Gastroesophageal sphincter (tissue), 4 donors: ENCODE results near the gene VOPP1. TPM values are rescaled to one million over a fixed set of nuclear protein-coding genes. Genes with fewer than 3 reads are reported as not detected.

Experiments used
- ATAC-seq: fragments of 150-250 bp; one replicate; pipeline ENCODE4 v1.9.1; 2016; ENCODE audit warnings: mild to moderate bottlenecking, moderate library complexity
- H3K27ac ChIP-seq, 4 donors: fragments of 200-600 bp; sonication (generic) in 3 of 4; 1 replicate in 3 of 4; 2 replicates in 1 of 4; pipeline ENCODE4 v1.5.1; 2016 to 2019
- H3K27me3 ChIP-seq: fragments of 200-600 bp; sonication (generic); one replicate; pipeline ENCODE4 v1.5.1; 2019
- H3K36me3 ChIP-seq, 2 donors: fragments of 200-600 bp; sonication (generic); one replicate each; pipeline ENCODE4 v1.5.1; 2019; ENCODE audit warnings: control low read depth in 1 of 2
- H3K4me1 ChIP-seq, 3 donors: fragments of 200-600 bp; sonication (generic); 1 replicate in 2 of 3; 2 replicates in 1 of 3; pipeline ENCODE4 v1.5.1; 2016 to 2019; ENCODE audit warnings: control low read depth in 2 of 3
- H3K4me3 ChIP-seq, 2 donors: fragments of 200-600 bp; sonication (generic); one replicate each; pipeline ENCODE4 v1.5.1; 2019; ENCODE audit warnings: mild to moderate bottlenecking in 1 of 2, moderate library complexity in 1 of 2
- H3K9me3 ChIP-seq, 3 donors: fragments of 200-600 bp; sonication (generic); one replicate each; pipeline ENCODE4 v1.5.1; 2017 to 2019; ENCODE audit warnings: control low read depth in 2 of 3
- CTCF ChIP-seq, 4 experiments: fragments of 200-600 bp in 2 of 4; fragments of 450-650 bp in 2 of 4; sonication (generic) in 1 of 4; IDR thresholded peaks; one replicate each; pipeline ENCODE4 v1.5.1; 2017 to 2019; ENCODE audit warnings: antibody characterized with exemption in 4 of 4, mild to moderate bottlenecking in 2 of 4, moderate library complexity in 2 of 4
- EP300 ChIP-seq: sonication (generic); formaldehyde crosslinking; IDR thresholded peaks from one replicate; pipeline ENCODE4 v1.6.1; 2017; ENCODE audit warnings: antibody characterized with exemption, mild to moderate bottlenecking
- POLR2A ChIP-seq, 2 donors: fragments of 450-650 bp; IDR thresholded peaks; one replicate each; pipeline ENCODE4 v1.6.1; 2017; ENCODE audit warnings: antibody characterized with exemption in 2 of 2, mild to moderate bottlenecking in 2 of 2, moderate library complexity in 1 of 2
- POLR2AphosphoS5 ChIP-seq: sonication (generic); formaldehyde crosslinking; IDR thresholded peaks from one replicate; pipeline ENCODE4 v1.6.1; 2017; ENCODE audit warnings: antibody characterized with exemption
- WGBS, 2 donors: methylation state at CpG; one replicate each; pipeline ENCODE4 v1.1.5; 2018; ENCODE audit warnings: low coverage in 1 of 2; 5-methylcytosine and 5-hydroxymethylcytosine counted together
- total RNA-seq, 4 donors: library from RNA; depleted of rRNA; stranded (reverse); fragments of >200 nt; gene quantifications; one replicate each; pipeline ENCODE4 v1.1.0, GENCODE V29; 2016

The VOPP1 gene
- total RNA-seq, 4 donors from 2014 or later = 20.5 to 51.6 (median 33.4) TPM

- H3K4me3 ChIP-seq = no peak overlapping the region
- no peak overlapping the region for H3K27ac ChIP-seq
- 96 to 100% methylated on average over 2 to 17 of the region's 20 CpGs for WGBS, 2 donors
- ATAC-seq = no peak
- no peaks in the 10 kb centered on the region for H3K9me3 ChIP-seq
- no peaks in the 10 kb centered on the region for H3K27me3 ChIP-seq
- TF ChIP-seq EP300 (no peak), POLR2AphosphoS5 (no peak), CTCF (IDR thresholded peaks at IDR 0.05) (no peak), POLR2A (IDR thresholded peaks at IDR 0.05) (no peak)
- peaks cover 0 to 5% of the 10 kb centered on the region in 2 donors for H3K36me3 ChIP-seq
- peaks cover 0 to 21% (median 0%) of the 10 kb centered on the region in 3 donors for H3K4me1 ChIP-seq
Observed at GRCh38 chr7:55540226-55540858, 32.0 kb downstream of the VOPP1 start.

- Histone ChIP-seq H3K27ac (no peak overlapping the region), H3K4me1 (peaks cover 0 to 28% (median 8%) of the 10 kb centered on the region in 3 donors), H3K27me3 (no peaks in the 10 kb centered on the region), H3K36me3 (peaks cover 0 to 3% of the 10 kb centered on the region in 2 donors), H3K9me3 (no peaks in the 10 kb centered on the region), H3K4me3 (no peak overlapping the region)
- WGBS, 2 donors = 59 to 75% methylated on average over 2 to 3 of the region's 3 CpGs
- TF ChIP-seq EP300 (no peak), POLR2A (IDR thresholded peaks at IDR 0.05) (no peak), CTCF (IDR thresholded peaks at IDR 0.05) (no peak), POLR2AphosphoS5 (no peak)
- no peak for ATAC-seq
Observed at GRCh38 chr7:55539380-55539779, 32.9 kb downstream of the VOPP1 start.

- Histone ChIP-seq H3K27me3 (no peaks in the 10 kb centered on the region), H3K4me1 (peaks cover 0 to 36% (median 17%) of the 10 kb centered on the region in 3 donors), H3K27ac (no peak overlapping the region), H3K36me3 (no peaks in the 10 kb centered on the region), H3K4me3 (no peak overlapping the region), H3K9me3 (no peaks in the 10 kb centered on the region)
- TF ChIP-seq POLR2AphosphoS5 (no peak), POLR2A (IDR thresholded peaks at IDR 0.05) (no peak), EP300 (no peak), CTCF (IDR thresholded peaks at IDR 0.05) (no peak)
- ATAC-seq = no peak
- 76 to 79% methylated on average over 3 of the region's 3 CpGs for WGBS, 2 donors
Observed at GRCh38 chr7:55538538-55538937, 33.8 kb downstream of the VOPP1 start.

- H3K9me3 ChIP-seq = no peaks in the 10 kb centered on the region
- no peak for ATAC-seq
- no peaks in the 10 kb centered on the region for H3K27me3 ChIP-seq
- no CpG with 5 or more reads among the region's 16 CpGs for WGBS, 2 donors
- peaks cover 0 to 47% (median 25%) of the 10 kb centered on the region in 3 donors for H3K4me1 ChIP-seq
- no peak overlapping the region for H3K27ac ChIP-seq
- no peak overlapping the region for H3K4me3 ChIP-seq
- TF ChIP-seq CTCF (IDR thresholded peaks at IDR 0.05) = no peak
- TF ChIP-seq EP300 = no peak
- TF ChIP-seq POLR2A (IDR thresholded peaks at IDR 0.05) = no peak
- no peak for TF ChIP-seq POLR2AphosphoS5
- H3K36me3 ChIP-seq = no peaks in the 10 kb centered on the region
Observed at GRCh38 chr7:55537458-55537990, 34.8 kb downstream of the VOPP1 start.
